Left cardiac atrium (tissue), 4 donors: ENCODE measurements around the gene ASCC1. TPM values are rescaled to one million over a fixed set of nuclear protein-coding genes. Genes with fewer than 3 reads are reported as not detected.
"Not testable (repeated sequence)": the region's sequence is repeated elsewhere in the genome, so short reads cannot be mapped to it uniquely, and the experiment has no call there.

Experiments
- ATAC-seq, 2 donors: fragments of 200-7000 bp; cut with Tn5 transposase; one replicate each; pipeline ENCODE4 v1.9.1; 2020; ENCODE audit warnings: mild to moderate bottlenecking in 2 of 2, moderate library complexity in 2 of 2
- DNase-seq: peaks from one replicate; pipeline ENCODE4 v3.0.0-alpha.2; 2020
- intact Hi-C, 2 donors: fragments of 100-400 bp; cut with DNase I; formaldehyde crosslinking; loops; one replicate each; pipeline versions ENCODE4 v1.14.1 to v1.15.1; 2022 to 2023
- total RNA-seq, 2 donors: library from RNA; stranded (reverse); fragmentation: NEBNext Ultra II Directional; extraction: Animal tissue kit (Norgen Biotek cat#: 25700); gene quantifications; one replicate each; pipeline ENCODE4 v1.2.1, GENCODE V29; 2021
- donor health status: DM: no; HTN: yes; CAD: no.
- donor health status: DM: no; HTN: yes; CAD: no; lungs with severe emphysema.
- donor health status: DM: yes; HTN: yes; CAD: no.
- donor health status: Dilated cardiomyopathy.

Gene ASCC1
- total RNA-seq, 2 donors from 2014 or later = 25.2 to 28.1 TPM

DNA sequence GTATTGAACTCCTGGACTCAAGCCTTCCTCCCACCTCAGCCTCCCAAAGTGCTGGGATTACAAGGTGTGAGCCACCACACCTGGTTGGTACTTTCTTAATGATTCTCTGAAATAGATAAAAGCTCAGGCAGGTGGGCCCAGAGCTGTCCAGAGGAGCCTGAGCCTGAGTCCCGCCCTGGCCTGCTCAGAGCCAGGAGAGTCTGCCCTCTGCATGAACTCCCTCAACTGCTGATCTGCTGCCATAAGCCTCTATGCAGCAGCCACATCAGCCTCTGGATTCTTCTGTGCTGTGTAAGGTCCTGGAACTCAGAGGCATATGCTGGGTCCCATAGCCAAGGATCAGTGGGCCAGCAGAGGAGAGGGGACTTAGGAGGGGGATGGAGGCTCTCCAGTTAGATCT is 34.6 kb upstream of the ASCC1 start:
- DNase-seq = peak; percentile 64
- ATAC-seq = peak in 1 of 2 donors; percentile 52
- intact Hi-C loops = no loop called here

DNA sequence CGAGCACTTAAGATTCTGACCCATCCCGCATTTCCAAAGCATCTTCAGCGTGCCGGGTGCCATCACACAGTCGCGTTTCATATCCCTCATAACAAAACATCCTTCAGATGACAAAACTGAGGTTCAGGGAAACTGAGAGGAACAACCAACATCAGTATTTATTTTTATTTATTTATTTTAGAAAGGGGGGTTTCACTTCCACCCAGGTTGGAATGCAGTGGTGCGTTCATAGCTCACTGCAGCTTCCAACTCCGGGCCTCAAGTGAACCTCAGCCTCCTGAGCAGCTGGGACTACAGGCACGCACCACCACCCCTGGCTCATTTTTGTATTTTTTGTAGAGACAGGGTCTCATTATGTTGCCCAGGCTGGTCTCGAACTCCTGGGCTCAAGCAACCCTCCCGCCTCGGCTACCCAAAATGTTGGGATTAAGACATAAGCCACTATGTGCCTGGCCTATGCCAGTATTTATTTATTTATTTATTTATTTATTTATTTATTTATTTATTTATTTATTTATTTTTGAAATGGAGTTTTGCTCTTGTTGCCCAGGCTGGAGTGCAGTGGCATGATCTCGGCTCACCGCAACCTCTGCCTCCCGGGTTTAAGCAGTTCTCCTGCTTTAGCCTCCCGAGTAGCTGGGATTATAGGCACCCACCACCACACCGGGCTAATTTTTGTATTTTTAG is 33.2 kb upstream of the ASCC1 start:
- DNase-seq, intact Hi-C loops, ATAC-seq: not testable (repeated sequence)

DNA sequence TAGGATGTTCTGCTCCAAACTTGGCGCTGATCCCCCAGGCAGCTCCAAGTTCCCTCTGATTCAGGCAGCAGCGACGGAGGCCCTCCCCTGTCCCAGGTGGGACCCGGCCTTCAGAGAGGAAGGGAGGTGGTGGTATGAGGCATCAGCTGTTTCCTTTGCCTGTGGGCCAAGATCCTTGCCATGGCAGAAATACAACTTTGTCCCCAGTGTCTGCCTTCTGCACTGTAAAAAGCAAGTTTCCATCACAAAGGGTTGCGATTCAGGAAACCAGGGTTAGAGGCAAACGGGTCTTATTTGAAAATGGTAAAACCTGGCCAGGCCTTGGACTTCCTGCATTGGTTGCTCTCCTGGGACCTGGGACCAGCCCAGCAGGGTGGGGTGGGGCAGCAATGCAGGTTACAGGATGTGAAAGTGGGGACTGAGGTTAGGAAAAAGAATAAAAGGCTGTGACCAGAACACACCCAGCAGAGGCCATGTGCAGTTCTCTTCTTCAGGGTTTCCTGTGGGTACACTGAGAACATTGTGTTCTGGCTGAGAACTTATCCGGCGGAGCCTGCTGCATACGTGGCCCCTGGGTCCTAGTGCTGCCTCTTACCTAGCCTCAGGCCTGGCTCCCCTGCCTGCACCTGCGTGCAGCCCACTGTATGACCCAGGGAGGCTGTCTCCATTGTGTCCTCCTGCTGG is 32.5 kb upstream of the ASCC1 start:
- intact Hi-C loops = no loop called here
- peak; percentile 82 to 88 for ATAC-seq
- peak; percentile 90 for DNase-seq

DNA sequence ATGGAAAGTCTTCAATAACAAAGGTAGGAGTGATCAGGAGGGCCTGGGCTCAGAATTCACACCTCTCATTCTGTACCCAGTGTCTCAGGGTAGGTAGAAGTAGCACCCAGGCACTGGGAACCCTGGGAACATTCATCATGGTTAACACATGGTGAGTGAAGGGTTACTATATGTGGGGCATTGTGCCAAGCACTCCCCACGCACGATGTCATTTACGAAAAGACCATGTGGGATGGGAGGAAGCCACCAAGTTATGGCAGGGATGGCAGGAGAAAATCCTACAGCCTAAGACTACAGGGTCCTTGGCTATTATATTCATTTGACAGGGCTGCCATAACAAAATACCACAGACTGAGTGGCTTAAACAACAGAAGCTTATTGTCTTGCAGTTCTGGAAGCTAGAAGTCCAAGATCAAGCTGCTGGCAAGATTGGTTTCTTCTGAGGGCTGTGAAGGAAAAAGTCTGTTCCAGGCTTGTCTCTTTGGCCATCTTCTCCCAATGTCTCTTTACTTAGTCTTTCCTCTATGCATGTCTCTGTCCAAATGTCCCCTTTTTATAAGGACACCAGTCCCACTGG is 30.0 kb upstream of the ASCC1 start:
- ATAC-seq = no peak
- no peak for DNase-seq
- intact Hi-C loops = no loop called here

DNA sequence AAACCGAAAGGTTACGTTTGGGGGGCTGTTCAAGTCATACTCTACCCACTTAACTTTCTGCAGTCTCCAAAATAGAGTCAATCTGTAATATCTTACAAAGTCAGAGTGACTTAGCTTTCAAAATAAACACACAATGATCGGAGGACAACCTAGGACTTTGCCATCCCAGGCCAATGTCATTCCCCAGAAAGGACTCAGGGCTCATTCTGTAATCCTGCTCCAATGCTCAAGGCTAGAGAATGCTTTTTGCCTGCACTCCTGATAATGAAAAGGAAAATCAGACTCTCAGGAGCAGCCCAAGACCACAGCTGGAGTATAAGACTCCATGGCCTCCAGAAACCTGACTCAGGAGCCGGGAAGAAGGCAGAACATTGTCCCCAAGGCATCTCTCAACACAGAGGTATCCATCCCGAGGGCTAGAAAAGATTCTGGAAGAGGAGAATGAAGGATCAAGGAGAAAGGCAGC is 28.5 kb upstream of the ASCC1 start:
- DNase-seq = no peak
- intact Hi-C loops = loop anchor here in 1 of 2 donors (5.0 kb wide), 1 partner anchor 83 kb away; no protein-coding TSS in a partner anchor
- no peak for ATAC-seq

DNA sequence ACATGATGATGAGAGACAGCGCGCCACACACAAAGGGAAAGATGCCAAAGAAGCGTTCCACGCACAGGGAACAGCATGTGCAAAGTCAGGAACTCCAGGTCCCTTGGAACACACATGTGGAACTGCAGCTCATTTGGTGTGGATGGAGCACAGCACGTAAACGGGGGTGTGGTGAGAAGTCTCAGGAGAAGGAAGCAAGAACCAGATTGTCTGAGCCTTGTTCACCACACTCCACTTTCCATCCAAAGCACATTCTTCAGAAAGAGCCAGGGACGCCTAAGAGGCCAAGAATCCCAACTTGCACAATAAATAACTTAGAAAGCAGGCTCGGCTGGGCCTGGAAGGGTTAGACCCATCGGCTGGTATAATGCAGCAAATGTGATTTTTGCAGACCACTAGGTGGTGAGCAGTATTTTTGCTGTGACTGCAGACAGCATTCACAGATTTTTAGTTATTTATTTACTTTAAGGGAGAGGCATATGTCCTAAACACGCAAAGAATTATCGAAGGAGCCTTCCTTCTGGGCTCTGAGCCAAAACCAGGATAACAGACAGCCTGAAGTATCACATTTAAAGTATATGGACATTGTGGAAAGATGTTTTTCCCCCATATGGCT is 27.9 kb upstream of the ASCC1 start:
- DNase-seq (peak; percentile 65), ATAC-seq (peak; percentile 11 to 34)
- intact Hi-C loops = loop anchor here in 1 of 2 donors (5.0 kb wide), 1 partner anchor 83 kb away; no protein-coding TSS in a partner anchor

DNA sequence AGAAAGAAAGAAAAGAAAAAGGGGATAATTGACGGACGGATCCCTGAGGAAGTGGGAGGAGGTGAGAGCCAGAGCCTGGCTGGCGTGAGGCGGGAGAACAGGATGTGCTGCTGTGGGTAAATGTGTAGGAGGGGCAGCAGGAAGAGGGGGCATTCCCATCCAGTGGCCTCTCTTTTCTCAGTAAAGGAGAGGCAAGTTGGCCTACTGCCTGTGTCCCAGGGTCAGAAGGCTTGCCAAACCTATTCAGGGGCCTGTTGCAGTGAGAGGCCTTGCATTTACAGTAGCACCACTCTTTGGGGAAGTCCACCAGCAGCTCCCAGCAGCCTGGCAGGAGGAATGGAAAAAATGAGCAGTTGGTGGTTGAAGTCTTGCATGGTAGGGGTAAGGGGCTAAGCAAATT is 26.6 kb upstream of the ASCC1 start:
- DNase-seq = peak; percentile 76
- intact Hi-C loops = loop anchor here in 1 of 2 donors (5.0 kb wide), 1 partner anchor 85 kb away; no protein-coding TSS in a partner anchor
- ATAC-seq = peak; percentile 69 to 76

DNA sequence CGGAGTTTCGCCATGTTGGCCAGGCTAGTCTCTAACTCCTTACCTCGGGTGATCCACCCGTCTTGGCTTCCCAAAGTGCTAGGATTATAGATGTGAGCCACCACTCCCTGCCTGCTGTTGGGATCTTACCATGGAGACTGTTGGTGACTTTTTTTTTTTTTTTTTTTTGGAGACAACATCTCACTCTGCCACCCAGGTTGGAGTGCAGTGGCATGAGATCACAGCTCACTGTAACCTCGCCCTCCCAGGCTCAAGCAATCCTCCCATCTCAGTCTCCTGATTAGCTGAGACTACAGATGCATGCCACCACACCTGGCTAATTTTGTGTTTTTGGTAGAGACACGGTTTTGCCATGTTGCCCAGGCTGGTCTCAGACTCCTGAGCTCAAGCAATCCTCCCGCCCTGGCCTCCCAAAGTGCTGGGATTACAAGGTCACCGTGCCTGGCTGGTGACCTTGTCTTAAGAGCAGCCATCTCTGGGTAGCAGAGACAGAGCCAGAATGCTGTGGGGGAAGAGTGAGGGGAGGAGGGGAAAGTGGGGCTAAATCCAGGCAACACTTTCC is 25.7 kb upstream of the ASCC1 start:
- intact Hi-C loops = loop anchor here in 1 of 2 donors (5.0 kb wide), 1 partner anchor 86 kb away; no protein-coding TSS in a partner anchor
- no peak for ATAC-seq
- no peak for DNase-seq

DNA sequence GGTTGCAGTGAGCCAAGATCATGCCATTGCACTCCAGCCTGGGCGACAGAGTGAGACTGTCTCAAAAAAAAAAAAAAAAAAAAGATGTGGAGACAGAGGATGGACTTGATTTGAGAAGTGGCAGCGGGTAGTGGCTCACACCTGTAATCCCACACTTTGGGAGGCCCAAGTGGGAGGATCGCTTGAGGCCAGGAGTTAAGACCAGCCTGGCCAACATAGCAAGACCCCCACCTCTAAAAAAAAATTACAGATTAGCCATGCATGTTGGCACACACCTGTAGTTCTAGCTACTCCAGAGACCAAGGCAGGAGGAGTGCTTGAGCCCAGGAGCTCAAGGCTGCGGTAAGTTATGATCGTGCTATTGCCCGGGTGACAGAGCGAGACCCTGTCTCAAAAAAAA is 24.3 kb upstream of the ASCC1 start:
- no peak for ATAC-seq
- intact Hi-C loops = loop anchor here in 1 of 2 donors (5.0 kb wide), 1 partner anchor 87 kb away; no protein-coding TSS in a partner anchor
- DNase-seq = no peak

DNA sequence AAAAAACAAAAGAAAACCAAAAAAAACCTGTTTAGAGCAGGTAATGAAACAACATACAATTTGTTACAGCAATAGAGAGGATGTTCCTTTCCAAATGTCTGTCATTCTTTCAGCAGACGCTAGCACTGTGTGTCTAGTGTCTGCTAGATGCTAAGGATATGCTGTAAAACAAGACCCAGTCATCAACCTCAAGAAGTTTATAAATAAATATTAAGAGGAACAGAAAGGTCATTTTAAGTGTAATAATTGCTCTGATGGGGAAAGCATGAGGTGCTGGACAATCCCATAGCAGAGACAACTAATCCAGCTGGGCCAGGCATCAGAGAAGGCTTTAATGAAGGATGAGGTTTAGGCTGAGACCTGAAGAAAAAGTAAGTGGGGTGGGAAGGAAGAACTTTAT is 23.3 kb upstream of the ASCC1 start:
- ATAC-seq (no peak), DNase-seq (no peak)
- intact Hi-C loops = no loop called here

DNA sequence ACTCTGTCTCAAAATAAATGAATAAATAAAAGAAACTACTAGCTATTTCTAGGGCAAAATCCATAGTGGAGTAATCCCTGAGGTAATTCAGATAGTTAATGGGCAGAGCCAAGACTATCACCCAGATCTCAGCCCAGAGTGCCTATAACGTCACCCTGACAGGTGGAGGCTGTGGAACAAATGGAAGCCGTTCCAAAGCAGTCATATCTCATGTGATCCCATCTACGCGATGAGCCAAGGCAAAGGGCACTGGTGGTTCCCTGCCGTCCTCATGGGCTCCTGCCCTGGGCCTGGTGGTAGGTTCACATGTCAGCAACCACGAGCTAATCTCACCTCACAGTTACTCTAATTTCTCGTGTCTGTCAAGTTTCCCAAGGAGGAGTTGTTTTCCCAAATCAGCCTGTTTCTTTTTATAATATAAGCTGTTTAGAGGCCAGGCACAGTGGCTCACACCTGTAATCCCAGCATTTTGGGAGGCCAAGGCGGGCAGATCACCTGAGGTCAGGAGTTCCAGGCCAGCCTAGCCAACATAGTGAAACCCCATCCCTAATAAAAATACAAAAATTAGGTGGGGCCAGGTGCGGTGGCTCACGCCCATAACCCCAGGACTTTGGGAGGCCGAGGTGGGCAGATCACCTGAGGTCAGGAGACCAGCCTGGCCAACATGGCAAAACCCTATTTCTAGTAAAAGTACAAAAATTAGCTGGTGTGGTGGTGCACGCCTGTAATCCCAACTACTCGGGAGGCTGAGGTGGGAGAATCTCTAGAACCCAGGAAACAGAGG is 22.5 kb upstream of the ASCC1 start:
- intact Hi-C loops = no loop called here

DNA sequence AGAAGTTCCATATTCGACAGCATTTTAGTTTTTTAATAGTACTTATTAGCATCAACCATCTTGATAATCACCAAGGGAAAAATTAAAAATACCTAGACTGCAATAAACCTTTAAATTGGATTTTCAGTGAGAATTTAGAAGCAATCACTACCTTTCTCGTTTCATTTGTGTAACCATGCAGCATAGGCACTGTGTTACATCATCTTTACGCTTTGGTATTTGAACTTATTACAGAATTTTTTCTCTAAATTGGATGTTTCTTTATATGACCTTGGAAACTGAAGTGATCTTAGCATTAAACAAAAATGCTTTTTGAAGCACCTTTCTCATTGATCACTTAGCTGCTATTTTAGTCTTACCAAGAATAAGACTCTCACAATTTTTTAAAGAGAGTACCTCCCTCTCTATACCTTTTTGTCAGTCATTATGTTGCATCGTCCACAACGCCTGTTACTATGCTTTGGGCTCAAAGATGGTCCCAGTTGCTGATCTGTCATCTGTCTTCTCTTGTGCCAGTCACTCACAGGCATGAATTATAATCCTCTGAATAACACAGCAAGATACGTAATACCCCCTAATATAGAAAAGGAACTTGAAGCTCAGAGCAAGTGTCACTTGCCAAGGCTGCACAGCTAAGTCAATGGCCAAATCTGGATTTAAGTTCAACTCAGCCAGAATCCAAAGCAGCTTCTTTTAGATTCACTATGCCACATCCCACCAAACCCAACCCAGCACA is 19.6 kb upstream of the ASCC1 start:
- ATAC-seq (peak; percentile 56 to 70), DNase-seq (no peak)
- intact Hi-C loops = no loop called here

More for the DNA sequence above, 22.5 kb upstream of the ASCC1 start:
- DNase-seq = no peak
- ATAC-seq = no peak

DNA sequence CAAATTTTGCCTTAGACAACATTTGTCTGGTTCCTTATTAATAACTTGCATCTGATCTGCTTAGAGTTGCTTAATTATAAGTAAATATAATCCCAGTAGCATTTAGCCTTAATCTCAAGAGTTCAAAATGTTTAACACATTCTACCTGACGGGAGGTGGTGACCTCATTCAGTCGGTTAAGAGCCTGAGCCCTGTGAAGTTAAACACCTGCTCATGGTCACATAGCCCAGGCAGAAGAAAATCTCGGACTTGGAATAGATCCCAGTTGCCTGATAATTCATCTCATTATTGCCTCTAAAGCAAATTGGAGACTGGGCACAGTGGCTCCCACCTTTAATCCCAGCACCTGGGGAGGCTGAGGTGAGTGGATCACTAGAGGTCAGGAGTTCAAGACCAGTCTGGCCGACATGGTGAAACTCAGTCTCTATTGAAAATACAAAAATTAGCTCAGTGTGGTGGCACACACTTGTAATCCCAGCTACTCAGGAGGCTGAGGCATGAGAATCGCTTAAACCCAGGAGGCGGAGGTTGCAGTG is 18.6 kb upstream of the ASCC1 start:
- intact Hi-C loops = no loop called here
- ATAC-seq (no peak), DNase-seq (no peak)

DNA sequence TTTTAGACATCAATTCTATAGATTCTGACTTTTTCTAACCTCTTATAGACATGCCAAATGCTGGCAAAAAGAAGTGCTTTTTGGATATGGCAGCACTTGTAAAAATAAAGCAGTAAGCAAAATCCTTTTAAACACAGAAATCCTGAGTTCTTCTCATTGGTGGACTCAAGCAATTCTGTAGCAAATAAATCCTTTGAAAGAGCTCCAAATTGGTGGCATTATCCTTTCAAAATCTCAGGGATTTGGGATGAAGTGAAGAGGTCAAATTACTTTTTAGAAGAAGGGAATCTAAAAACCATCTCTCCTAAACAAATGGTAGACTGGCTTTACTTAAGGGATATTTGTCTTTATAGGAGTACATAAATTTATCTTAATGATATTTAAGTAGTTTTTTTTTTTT is 17.5 kb upstream of the ASCC1 start:
- DNase-seq (no peak), ATAC-seq (no peak)
- intact Hi-C loops = no loop called here

DNA sequence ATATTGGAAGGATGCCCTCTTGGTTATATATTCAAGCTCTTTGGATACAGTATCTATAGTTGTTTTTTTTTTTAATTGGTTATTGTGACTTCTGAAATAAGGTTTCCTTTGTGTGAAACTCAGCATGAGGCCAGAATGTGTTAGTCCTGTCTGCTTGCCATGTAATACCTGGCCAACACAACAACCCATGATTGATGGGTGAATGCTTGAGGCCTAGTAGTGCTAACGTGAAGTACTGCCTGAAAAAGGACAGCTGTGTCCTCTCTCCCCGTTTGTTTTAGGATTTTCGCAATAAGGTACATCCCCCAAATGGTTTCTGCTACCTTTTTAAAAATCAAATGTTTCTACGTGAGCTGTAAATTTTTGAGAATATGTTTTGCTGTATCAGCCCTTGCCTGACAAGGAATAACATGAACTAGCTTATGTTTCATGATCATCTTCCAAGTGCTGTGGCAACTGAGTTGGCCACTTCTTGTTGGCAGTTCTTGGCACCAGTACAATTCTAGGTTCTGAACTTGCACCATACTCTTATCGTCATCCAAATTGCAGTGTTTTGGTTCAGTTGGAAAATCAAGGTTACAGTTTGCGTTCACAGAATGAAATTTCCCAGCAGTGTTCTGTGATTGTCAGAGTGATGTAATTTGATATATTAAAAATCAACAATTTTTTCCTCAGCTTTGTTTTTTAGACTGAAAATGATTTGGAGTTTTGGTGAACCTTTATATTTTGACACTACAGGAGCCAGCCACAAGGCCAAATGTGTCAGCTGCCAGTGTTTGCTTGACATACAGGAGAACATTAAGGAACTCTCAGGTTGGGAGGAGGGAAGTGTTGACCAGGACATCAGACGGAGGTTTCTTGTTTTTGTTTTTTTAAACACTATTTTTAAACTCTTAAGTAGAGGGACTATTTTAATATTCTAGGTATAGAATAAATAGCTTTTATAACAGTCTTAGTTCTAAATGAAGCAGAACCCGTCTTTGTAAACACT is 13.5 kb upstream of the ASCC1 start:
- intact Hi-C loops = loop anchor here in 1 of 2 donors (10.0 kb wide), 1 partner anchor 105 kb away; no protein-coding TSS in a partner anchor
- ATAC-seq (peak; percentile 36 to 65), DNase-seq (no peak)

DNA sequence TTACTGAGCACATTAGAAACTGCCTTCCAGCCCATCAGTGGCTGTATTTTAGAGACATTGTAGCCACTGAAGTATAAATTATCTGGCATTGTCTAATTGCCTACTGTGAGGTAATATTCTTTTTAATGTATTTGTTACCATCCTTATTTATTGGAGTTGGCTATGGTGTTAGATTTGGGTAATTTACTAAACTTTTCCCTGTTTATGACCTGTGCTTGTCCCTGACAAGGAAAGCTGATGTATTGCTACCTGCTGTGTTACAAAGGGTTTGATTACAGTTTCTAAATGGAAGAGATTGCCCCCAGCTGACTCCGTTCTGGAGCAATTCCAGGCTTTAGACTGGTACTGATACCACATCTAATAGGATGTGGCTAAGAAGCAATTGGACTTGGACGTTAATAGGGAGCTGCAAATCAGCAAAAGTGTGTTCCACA is 12.3 kb upstream of the ASCC1 start:
- no peak for ATAC-seq
- no peak for DNase-seq
- intact Hi-C loops = loop anchor here in 1 of 2 donors (10.0 kb wide), 1 partner anchor 106 kb away; no protein-coding TSS in a partner anchor
